T-helper 1 cell (primary cell): Measurements from ENCODE around the gene CST4.
"Not testable (repeated sequence)": the region's sequence is repeated elsewhere in the genome, so short reads cannot be mapped to it uniquely, and the experiment has no call there.

Experiments used
- DNase-seq, 5 donors: peaks; one replicate each; pipeline ENCODE4 v3.0.0-alpha.2; 2012 to 2020

CST4 gene

GRCh38 chr20:23659610-23659988 lies 29.2 kb downstream of the CST4 start:
- not testable (repeated sequence) for DNase-seq

GRCh38 chr20:23658989-23659609 lies 29.7 kb downstream of the CST4 start:
- DNase-seq = no peak

GRCh38 chr20:23658336-23658735 lies 30.5 kb downstream of the CST4 start:
- DNase-seq = no peak

GRCh38 chr20:23657202-23657601 lies 31.6 kb downstream of the CST4 start:
- DNase-seq = no peak

- no peak for DNase-seq
Observed at GRCh38 chr20:23656372-23656771, 32.5 kb downstream of the CST4 start.

- DNase-seq = no peak
Observed at GRCh38 chr20:23655491-23656211, 33.2 kb downstream of the CST4 start.

- DNase-seq = no peak
Observed at GRCh38 chr20:23654717-23655116, 34.1 kb downstream of the CST4 start.

- DNase-seq = no peak
Observed at GRCh38 chr20:23654000-23654399, 34.8 kb downstream of the CST4 start.

- DNase-seq = no peak
Observed at GRCh38 chr20:23653400-23653938, 35.4 kb downstream of the CST4 start.

- no peak for DNase-seq
Observed at GRCh38 chr20:23652926-23653325, 35.9 kb downstream of the CST4 start.

- no peak for DNase-seq
Observed at GRCh38 chr20:23652371-23652770, 36.5 kb downstream of the CST4 start.

GRCh38 chr20:23651117-23651516 lies 37.7 kb downstream of the CST4 start:
- no peak for DNase-seq

GRCh38 chr20:23649830-23650417 lies 38.9 kb downstream of the CST4 start:
- no peak for DNase-seq

GRCh38 chr20:23649242-23649641 lies 39.6 kb downstream of the CST4 start:
- no peak for DNase-seq

- DNase-seq = no peak
Observed at GRCh38 chr20:23647346-23647745, 41.5 kb downstream of the CST4 start.

GRCh38 chr20:23646106-23646873 lies 42.5 kb downstream of the CST4 start:
- no peak for DNase-seq

GRCh38 chr20:23645575-23645974 lies 43.3 kb downstream of the CST4 start:
- DNase-seq = no peak

GRCh38 chr20:23644164-23644563 lies 44.7 kb downstream of the CST4 start:
- DNase-seq = no peak

GRCh38 chr20:23643659-23644058 lies 45.2 kb downstream of the CST4 start:
- DNase-seq = no peak

GRCh38 chr20:23641936-23642751 lies 46.7 kb downstream of the CST4 start:
- no peak for DNase-seq

GRCh38 chr20:23640671-23641667 lies 47.9 kb downstream of the CST4 start:
- no peak for DNase-seq
